Transverse colon (tissue), 3 donors: ENCODE results near the gene GSTT2.

Source experiments
- CTCF ChIP-seq, 5 experiments: fragments of 200-600 bp in 3 of 5; fragments of 450-650 bp in 2 of 5; sonication (generic) in 3 of 5; IDR thresholded peaks; 1 replicate in 2 of 5; 2 replicates in 3 of 5; pipeline ENCODE4 v1.5.1; 2016 to 2017; ENCODE audit warnings: antibody characterized with exemption in 5 of 5, inconsistent platforms in 3 of 5, mild to moderate bottlenecking in 2 of 5, moderate library complexity in 1 of 5
- EP300 ChIP-seq: sonication (generic); formaldehyde crosslinking; IDR thresholded peaks from one replicate; pipeline ENCODE4 v1.6.1; 2017; ENCODE audit warnings: antibody characterized with exemption, low read depth
- POLR2A ChIP-seq: fragments of 450-650 bp; IDR thresholded peaks from one replicate; pipeline ENCODE4 v1.6.1; 2016; ENCODE audit warnings: antibody characterized with exemption, mild to moderate bottlenecking, moderate library complexity

DNA sequence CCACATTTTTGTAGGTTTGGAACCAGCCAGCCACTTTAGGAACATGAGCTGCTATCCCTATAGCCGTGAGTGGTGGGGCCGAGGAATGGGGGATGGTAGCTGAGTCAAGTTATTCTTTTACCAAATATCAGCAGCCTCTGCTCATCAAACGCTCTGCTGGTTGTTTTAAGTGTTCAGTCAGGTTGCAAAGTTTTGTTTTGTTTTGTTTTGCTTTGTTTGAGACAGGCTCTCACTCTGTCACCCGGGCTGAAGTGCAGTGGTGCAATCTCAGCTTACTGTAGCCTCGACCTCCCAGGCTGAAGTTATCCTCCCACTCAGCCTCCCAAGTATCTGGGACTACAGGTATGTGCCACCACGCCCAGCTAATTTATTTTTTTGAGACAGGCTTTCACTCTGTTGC lies 45.5 kb downstream of the GSTT2 start:
- TF ChIP-seq CTCF (IDR thresholded peaks at IDR 0.05) = no peak
- no peak for TF ChIP-seq POLR2A
- TF ChIP-seq EP300 = no peak
